Measurements from ENCODE around the gene ACTA1. TPM values are rescaled to one million over a fixed set of nuclear protein-coding genes. Genes with fewer than 3 reads are reported as not detected.
"Not testable (repeated sequence)": the region's sequence is repeated elsewhere in the genome, so short reads cannot be mapped to it uniquely, and the experiment has no call there.

The ACTA1 gene
- total RNA-seq, 1 experiment from 2014 or later = not detected

DNA sequence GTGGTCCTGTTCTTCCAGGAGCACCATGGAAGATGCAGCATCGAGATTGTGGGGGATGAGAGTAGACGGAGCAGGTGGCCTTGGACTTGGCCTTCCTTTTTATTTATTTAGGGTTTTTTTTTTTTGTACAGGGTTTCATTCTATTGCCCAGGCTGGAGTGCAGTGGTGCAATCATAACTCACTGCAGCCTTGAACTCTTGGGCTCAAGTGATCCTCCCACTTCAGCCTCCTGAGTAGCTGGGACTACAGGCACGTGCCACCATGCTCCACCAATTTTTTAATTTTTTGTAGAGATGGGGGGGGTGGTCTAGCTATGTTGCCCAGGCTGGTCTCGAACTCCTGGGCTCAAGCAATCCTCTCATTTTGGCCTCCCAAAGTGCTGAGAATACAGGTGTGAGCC lies 31.6 kb downstream of the ACTA1 start:
- not testable (repeated sequence) for H2AFZ ChIP-seq (ENCODE audit: low read length); H3K9ac ChIP-seq (ENCODE audit: low read length); H3K27me3 ChIP-seq (ENCODE audit: low read length); H3K36me3 ChIP-seq (ENCODE audit: insufficient read depth, low read length); H3K9me2 ChIP-seq (replicated peaks; ENCODE audit: insufficient read depth, low read length); H3K79me2 ChIP-seq (ENCODE audit: low read length); H3K4me1 ChIP-seq (ENCODE audit: low read length); DNase-seq; H3K9me3 ChIP-seq (ENCODE audit: low read length); H3K27ac ChIP-seq (ENCODE audit: low read length); H3K4me2 ChIP-seq (ENCODE audit: low read depth, low read length, poor library complexity, severe bottlenecking); H3K4me3 ChIP-seq (ENCODE audit: low read length); H4K20me1 ChIP-seq (ENCODE audit: insufficient read depth, low read depth, low read length)

GRCh38 chr1:229397762-229398161 lies 36.1 kb downstream of the ACTA1 start:
- H3K9me2 ChIP-seq (replicated peaks; ENCODE audit: insufficient read depth, low read length) = no peaks in the 10 kb centered on the region
- H3K4me3 ChIP-seq (ENCODE audit: low read length) = no peak overlapping the region
- DNase-seq = peak; percentile 34
- H3K9me3 ChIP-seq (ENCODE audit: low read length) = no peaks in the 10 kb centered on the region
- H3K79me2 ChIP-seq (ENCODE audit: low read length) = no peaks in the 10 kb centered on the region
- no peaks in the 10 kb centered on the region for H3K27me3 ChIP-seq (ENCODE audit: low read length)
- H2AFZ ChIP-seq (ENCODE audit: low read length) = no peak overlapping the region
- H3K4me2 ChIP-seq (ENCODE audit: low read depth, low read length, poor library complexity, severe bottlenecking) = no peak overlapping the region
- H3K36me3 ChIP-seq (ENCODE audit: insufficient read depth, low read length) = no peaks in the 10 kb centered on the region
- H4K20me1 ChIP-seq (ENCODE audit: insufficient read depth, low read depth, low read length) = peaks cover 3% of the 10 kb centered on the region; the same call in 1 of the 2 replicates
- no peak overlapping the region for H3K9ac ChIP-seq (ENCODE audit: low read length)
- no peak overlapping the region for H3K27ac ChIP-seq (ENCODE audit: low read length)
- H3K4me1 ChIP-seq (ENCODE audit: low read length) = no peaks in the 10 kb centered on the region

- H3K79me2 ChIP-seq (ENCODE audit: low read length) = no peaks in the 10 kb centered on the region
- 0 out of 2 replicates have a peak, but pooled peaks cover 3% of the 10 kb centered on the region for H4K20me1 ChIP-seq (ENCODE audit: insufficient read depth, low read depth, low read length)
- H3K9me3 ChIP-seq (ENCODE audit: low read length) = no peaks in the 10 kb centered on the region
- H3K27me3 ChIP-seq (ENCODE audit: low read length) = no peaks in the 10 kb centered on the region
- no peaks in the 10 kb centered on the region for H3K36me3 ChIP-seq (ENCODE audit: insufficient read depth, low read length)
- no peak overlapping the region for H2AFZ ChIP-seq (ENCODE audit: low read length)
- no peak overlapping the region for H3K9ac ChIP-seq (ENCODE audit: low read length)
- H3K4me2 ChIP-seq (ENCODE audit: low read depth, low read length, poor library complexity, severe bottlenecking) = no peak overlapping the region
- DNase-seq = no peak
- no peak overlapping the region for H3K4me3 ChIP-seq (ENCODE audit: low read length)
- no peak overlapping the region for H3K27ac ChIP-seq (ENCODE audit: low read length)
- H3K4me1 ChIP-seq (ENCODE audit: low read length) = no peaks in the 10 kb centered on the region
- no peaks in the 10 kb centered on the region for H3K9me2 ChIP-seq (replicated peaks; ENCODE audit: insufficient read depth, low read length)
These were observed 37.2 kb downstream of the ACTA1 start for GRCh38 chr1:229396585-229397206.

DNA sequence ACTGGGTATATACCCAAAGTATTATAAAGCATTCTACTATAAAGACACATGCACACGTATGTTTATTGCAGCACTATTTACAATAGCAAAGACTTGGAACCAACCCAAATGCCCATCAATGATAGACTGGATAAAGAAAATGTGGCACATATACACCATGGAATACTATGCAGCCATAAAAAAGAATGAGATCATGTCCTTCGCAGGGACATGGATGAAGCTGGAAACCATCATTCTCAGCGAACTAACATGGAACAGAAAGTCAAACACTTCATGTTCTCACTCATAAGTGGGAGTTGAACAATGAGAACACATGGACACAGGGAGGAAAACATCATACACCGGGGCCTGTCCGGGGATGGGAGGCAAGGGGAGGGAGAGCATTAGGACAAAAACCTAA lies 39.4 kb downstream of the ACTA1 start:
- not testable (repeated sequence) for H4K20me1 ChIP-seq (ENCODE audit: insufficient read depth, low read depth, low read length); H3K27me3 ChIP-seq (ENCODE audit: low read length); H3K79me2 ChIP-seq (ENCODE audit: low read length); H3K36me3 ChIP-seq (ENCODE audit: insufficient read depth, low read length); H3K4me3 ChIP-seq (ENCODE audit: low read length); DNase-seq; H3K4me1 ChIP-seq (ENCODE audit: low read length); H3K9ac ChIP-seq (ENCODE audit: low read length); H3K9me3 ChIP-seq (ENCODE audit: low read length); H3K27ac ChIP-seq (ENCODE audit: low read length); H2AFZ ChIP-seq (ENCODE audit: low read length); H3K9me2 ChIP-seq (replicated peaks; ENCODE audit: insufficient read depth, low read length); H3K4me2 ChIP-seq (ENCODE audit: low read depth, low read length, poor library complexity, severe bottlenecking)

GRCh38 chr1:229392936-229393335 lies 41.0 kb downstream of the ACTA1 start:
- no peak overlapping the region for H3K4me3 ChIP-seq (ENCODE audit: low read length)
- no peak overlapping the region for H2AFZ ChIP-seq (ENCODE audit: low read length)
- H3K79me2 ChIP-seq (ENCODE audit: low read length) = no peaks in the 10 kb centered on the region
- no peak overlapping the region for H3K27ac ChIP-seq (ENCODE audit: low read length)
- no peaks in the 10 kb centered on the region for H3K9me3 ChIP-seq (ENCODE audit: low read length)
- no peak overlapping the region for H3K9ac ChIP-seq (ENCODE audit: low read length)
- no peaks in the 10 kb centered on the region for H3K9me2 ChIP-seq (replicated peaks; ENCODE audit: insufficient read depth, low read length)
- no peaks in the 10 kb centered on the region for H3K4me1 ChIP-seq (ENCODE audit: low read length)
- DNase-seq = no peak
- H4K20me1 ChIP-seq (ENCODE audit: insufficient read depth, low read depth, low read length) = peaks cover 3% of the 10 kb centered on the region; the same call in 1 of the 2 replicates
- no peak overlapping the region for H3K4me2 ChIP-seq (ENCODE audit: low read depth, low read length, poor library complexity, severe bottlenecking)
- no peaks in the 10 kb centered on the region for H3K27me3 ChIP-seq (ENCODE audit: low read length)
- H3K36me3 ChIP-seq (ENCODE audit: insufficient read depth, low read length) = no peaks in the 10 kb centered on the region

GRCh38 chr1:229390130-229390529 lies 43.8 kb downstream of the ACTA1 start:
- no peaks in the 10 kb centered on the region for H3K9me3 ChIP-seq (ENCODE audit: low read length)
- no peak overlapping the region for H3K27ac ChIP-seq (ENCODE audit: low read length)
- H3K4me1 ChIP-seq (ENCODE audit: low read length) = no peaks in the 10 kb centered on the region
- DNase-seq = no peak
- no peak overlapping the region for H3K4me2 ChIP-seq (ENCODE audit: low read depth, low read length, poor library complexity, severe bottlenecking)
- no peak overlapping the region for H3K9ac ChIP-seq (ENCODE audit: low read length)
- H4K20me1 ChIP-seq (ENCODE audit: insufficient read depth, low read depth, low read length) = peaks cover 6% of the 10 kb centered on the region; the same call in 1 of the 2 replicates
- H3K4me3 ChIP-seq (ENCODE audit: low read length) = no peak overlapping the region
- H3K9me2 ChIP-seq (replicated peaks; ENCODE audit: insufficient read depth, low read length) = no peaks in the 10 kb centered on the region
- no peak overlapping the region for H2AFZ ChIP-seq (ENCODE audit: low read length)
- H3K36me3 ChIP-seq (ENCODE audit: insufficient read depth, low read length) = no peaks in the 10 kb centered on the region
- H3K79me2 ChIP-seq (ENCODE audit: low read length) = no peaks in the 10 kb centered on the region
- no peaks in the 10 kb centered on the region for H3K27me3 ChIP-seq (ENCODE audit: low read length)

- Histone ChIP-seq H3K4me1 (ENCODE audit: low read length) (no peaks in the 10 kb centered on the region), H3K4me3 (ENCODE audit: low read length) (no peak overlapping the region), H3K4me2 (ENCODE audit: low read depth, low read length, poor library complexity, severe bottlenecking) (no peak overlapping the region), H3K9me3 (ENCODE audit: low read length) (no peaks in the 10 kb centered on the region), H3K27me3 (ENCODE audit: low read length) (no peaks in the 10 kb centered on the region), H3K36me3 (ENCODE audit: insufficient read depth, low read length) (no peaks in the 10 kb centered on the region), H3K27ac (ENCODE audit: low read length) (no peak overlapping the region), H4K20me1 (ENCODE audit: insufficient read depth, low read depth, low read length) (peaks cover 16% of the 10 kb centered on the region), H3K79me2 (ENCODE audit: low read length) (no peaks in the 10 kb centered on the region), H3K9ac (ENCODE audit: low read length) (no peak overlapping the region), H3K9me2 (replicated peaks; ENCODE audit: insufficient read depth, low read length) (no peaks in the 10 kb centered on the region), H2AFZ (ENCODE audit: low read length) (no peak overlapping the region)
- DNase-seq = no peak
These were observed 44.9 kb downstream of the ACTA1 start for GRCh38 chr1:229388897-229389580.

DNA sequence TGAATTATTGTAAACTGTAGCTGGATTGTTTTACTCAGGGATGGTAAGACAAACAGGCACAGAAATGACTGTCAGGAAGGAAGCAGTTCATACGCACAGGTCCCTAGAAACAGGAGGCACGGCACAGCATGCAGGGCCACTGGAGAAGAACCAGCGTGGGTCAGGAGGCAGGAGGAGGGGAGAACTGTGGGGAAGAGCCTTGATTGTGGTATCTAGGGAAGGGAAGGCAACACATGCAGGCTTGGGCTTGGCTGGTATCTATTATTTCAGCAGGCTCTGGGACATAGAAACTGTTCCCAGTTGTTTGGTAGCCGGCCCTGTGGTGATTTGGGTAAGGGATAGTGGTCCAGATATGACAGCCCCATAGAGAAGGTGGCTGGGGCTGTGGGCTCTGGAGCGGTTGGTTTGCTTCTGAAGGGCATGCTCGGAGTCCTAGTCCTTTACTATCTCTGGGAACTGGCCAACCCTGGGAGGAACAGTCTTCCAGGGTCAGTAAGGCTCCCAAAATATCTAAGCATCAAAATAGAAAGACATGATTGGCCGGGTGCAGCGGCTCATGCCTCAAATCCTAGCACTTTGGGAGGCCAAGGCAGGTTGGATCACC lies 47.9 kb downstream of the ACTA1 start:
- Histone ChIP-seq H3K4me3 (ENCODE audit: low read length) (no peak overlapping the region), H3K79me2 (ENCODE audit: low read length) (no peaks in the 10 kb centered on the region), H3K9me2 (replicated peaks; ENCODE audit: insufficient read depth, low read length) (no peaks in the 10 kb centered on the region), H3K9me3 (ENCODE audit: low read length) (no peaks in the 10 kb centered on the region), H3K27ac (ENCODE audit: low read length) (no peak overlapping the region), H2AFZ (ENCODE audit: low read length) (no peak overlapping the region), H3K4me2 (ENCODE audit: low read depth, low read length, poor library complexity, severe bottlenecking) (no peak overlapping the region), H3K27me3 (ENCODE audit: low read length) (no peaks in the 10 kb centered on the region), H3K9ac (ENCODE audit: low read length) (no peak overlapping the region), H3K4me1 (ENCODE audit: low read length) (peaks cover 13% of the 10 kb centered on the region), H4K20me1 (ENCODE audit: insufficient read depth, low read depth, low read length) (peaks cover 25% of the 10 kb centered on the region), H3K36me3 (ENCODE audit: insufficient read depth, low read length) (no peaks in the 10 kb centered on the region)
- DNase-seq = no peak
